ENCODE data around the gene UBAP1.

DNA sequence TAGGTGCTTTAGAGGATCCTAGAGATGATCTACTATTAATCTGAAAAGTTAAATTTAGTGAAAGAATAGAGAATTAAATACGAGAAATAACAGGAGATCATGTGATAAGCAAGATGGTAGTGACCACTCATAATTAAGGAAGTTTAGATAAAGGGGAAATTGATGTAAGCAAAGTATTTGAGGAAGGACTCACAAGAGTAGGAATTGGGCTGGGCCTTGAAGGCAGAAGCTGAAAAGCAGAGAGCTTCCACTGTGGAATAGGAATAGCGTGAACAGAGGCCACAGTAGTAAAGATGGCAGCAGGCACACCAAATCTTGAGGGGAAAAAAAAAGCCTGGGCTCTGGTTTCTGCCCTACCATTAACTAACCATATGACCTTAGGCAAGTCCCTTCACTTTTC lies 112.2 kb downstream of the UBAP1 start:
- TF ChIP-seq SP1 (IDR thresholded peaks at IDR 0.05) = no peak
- no peak for TF ChIP-seq SUZ12 (IDR thresholded peaks at IDR 0.05)
- no peak for TF ChIP-seq FOXA1 (IDR thresholded peaks at IDR 0.05)
- TF ChIP-seq, protein P1, sequence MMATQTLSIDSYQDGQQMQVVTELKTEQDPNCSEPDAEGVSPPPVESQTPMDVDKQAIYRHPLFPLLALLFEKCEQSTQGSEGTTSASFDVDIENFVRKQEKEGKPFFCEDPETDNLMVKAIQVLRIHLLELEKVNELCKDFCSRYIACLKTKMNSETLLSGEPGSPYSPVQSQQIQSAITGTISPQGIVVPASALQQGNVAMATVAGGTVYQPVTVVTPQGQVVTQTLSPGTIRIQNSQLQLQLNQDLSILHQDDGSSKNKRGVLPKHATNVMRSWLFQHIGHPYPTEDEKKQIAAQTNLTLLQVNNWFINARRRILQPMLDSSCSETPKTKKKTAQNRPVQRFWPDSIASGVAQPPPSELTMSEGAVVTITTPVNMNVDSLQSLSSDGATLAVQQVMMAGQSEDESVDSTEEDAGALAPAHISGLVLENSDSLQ (IDR thresholded peaks at IDR 0.05) = no peak
- TF ChIP-seq FOXM1 (IDR thresholded peaks at IDR 0.05; ENCODE audit: borderline replicate concordance) = no peak

Data from HEK293T (cell line).